Thyroid gland (tissue), 4 donors: Measurements from ENCODE around the gene PALLD.

Experiments used
- CTCF ChIP-seq, 6 experiments: fragments of 200-600 bp in 3 of 6; fragments of 450-650 bp in 3 of 6; sonication (generic) in 3 of 6; IDR thresholded peaks; one replicate each; pipeline ENCODE4 v1.5.1; 2016 to 2019; ENCODE audit warnings: antibody characterized with exemption in 6 of 6, mild to moderate bottlenecking in 2 of 6, inconsistent platforms in 1 of 6, moderate library complexity in 1 of 6
- POLR2A ChIP-seq, 2 donors: fragments of 450-650 bp; IDR thresholded peaks; one replicate each; pipeline ENCODE4 v1.6.1; 2017; ENCODE audit warnings: antibody characterized with exemption in 2 of 2, mild to moderate bottlenecking in 2 of 2, moderate library complexity in 1 of 2

GRCh38 chr4:168643796-168644159 lies 146.9 kb downstream of the PALLD start:
- TF ChIP-seq CTCF (IDR thresholded peaks at IDR 0.05) (no peak), POLR2A (IDR thresholded peaks at IDR 0.05) (no peak)
